ENCODE data around the gene CDH11. TPM values are rescaled to one million over a fixed set of nuclear protein-coding genes. Genes with fewer than 3 reads are reported as not detected.

Gene CDH11
- polyA plus RNA-seq, 1 donor from 2014 or later: 22.9 TPM

- Histone ChIP-seq H3K9ac (ENCODE audit: low read length) (peak overlapping the region; percentile 42), H2AFZ (ENCODE audit: low read depth, low read length) (peak overlapping the region; percentile 7), H3K27ac (ENCODE audit: low read length) (peak overlapping the region; percentile 74), H3K79me2 (replicated peaks; ENCODE audit: insufficient read depth, low read length) (no peaks in the 10 kb centered on the region), H3F3A (ENCODE audit: insufficient read depth, low read length, poor library complexity, severe bottlenecking) (no peaks in the 10 kb centered on the region), H3K4me3 (ENCODE audit: low read length) (peak overlapping the region; percentile 54), H3K36me3 (ENCODE audit: insufficient read depth, low read length) (no peaks in the 10 kb centered on the region), H4K20me1 (ENCODE audit: insufficient read depth) (no peaks in the 10 kb centered on the region), H3K9me3 (ENCODE audit: low read length) (no peaks in the 10 kb centered on the region), H3K4me2 (ENCODE audit: low read length) (peak overlapping the region; percentile 53), H3K27me3 (ENCODE audit: insufficient read depth, low read depth, low read length) (no peaks in the 10 kb centered on the region), H3K9me2 (ENCODE audit: insufficient read depth, low read length) (no peaks in the 10 kb centered on the region)
- TF ChIP-seq CTCF (IDR thresholded peaks at IDR 0.05; ENCODE audit: poor library complexity, severe bottlenecking) (no peak), MXI1 (conservative IDR thresholded peaks at IDR 0.05; ENCODE audit: poor library complexity, severe bottlenecking) (no peak), POLR2AphosphoS5 (IDR thresholded peaks at IDR 0.05) (no peak), TAF1 (IDR thresholded peaks at IDR 0.05; ENCODE audit: low read depth) (no peak), SMC3 (conservative IDR thresholded peaks at IDR 0.05; ENCODE audit: poor library complexity) (no peak), EP300 (conservative IDR thresholded peaks at IDR 0.05; ENCODE audit: poor library complexity, severe bottlenecking) (no peak), EZH2 (IDR thresholded peaks at IDR 0.05; ENCODE audit: borderline replicate concordance, insufficient read depth, low read length, poor library complexity, severe bottlenecking) (no peak), RAD21 (conservative IDR thresholded peaks at IDR 0.05) (no peak)
- TF ChIP-seq, protein P1, sequence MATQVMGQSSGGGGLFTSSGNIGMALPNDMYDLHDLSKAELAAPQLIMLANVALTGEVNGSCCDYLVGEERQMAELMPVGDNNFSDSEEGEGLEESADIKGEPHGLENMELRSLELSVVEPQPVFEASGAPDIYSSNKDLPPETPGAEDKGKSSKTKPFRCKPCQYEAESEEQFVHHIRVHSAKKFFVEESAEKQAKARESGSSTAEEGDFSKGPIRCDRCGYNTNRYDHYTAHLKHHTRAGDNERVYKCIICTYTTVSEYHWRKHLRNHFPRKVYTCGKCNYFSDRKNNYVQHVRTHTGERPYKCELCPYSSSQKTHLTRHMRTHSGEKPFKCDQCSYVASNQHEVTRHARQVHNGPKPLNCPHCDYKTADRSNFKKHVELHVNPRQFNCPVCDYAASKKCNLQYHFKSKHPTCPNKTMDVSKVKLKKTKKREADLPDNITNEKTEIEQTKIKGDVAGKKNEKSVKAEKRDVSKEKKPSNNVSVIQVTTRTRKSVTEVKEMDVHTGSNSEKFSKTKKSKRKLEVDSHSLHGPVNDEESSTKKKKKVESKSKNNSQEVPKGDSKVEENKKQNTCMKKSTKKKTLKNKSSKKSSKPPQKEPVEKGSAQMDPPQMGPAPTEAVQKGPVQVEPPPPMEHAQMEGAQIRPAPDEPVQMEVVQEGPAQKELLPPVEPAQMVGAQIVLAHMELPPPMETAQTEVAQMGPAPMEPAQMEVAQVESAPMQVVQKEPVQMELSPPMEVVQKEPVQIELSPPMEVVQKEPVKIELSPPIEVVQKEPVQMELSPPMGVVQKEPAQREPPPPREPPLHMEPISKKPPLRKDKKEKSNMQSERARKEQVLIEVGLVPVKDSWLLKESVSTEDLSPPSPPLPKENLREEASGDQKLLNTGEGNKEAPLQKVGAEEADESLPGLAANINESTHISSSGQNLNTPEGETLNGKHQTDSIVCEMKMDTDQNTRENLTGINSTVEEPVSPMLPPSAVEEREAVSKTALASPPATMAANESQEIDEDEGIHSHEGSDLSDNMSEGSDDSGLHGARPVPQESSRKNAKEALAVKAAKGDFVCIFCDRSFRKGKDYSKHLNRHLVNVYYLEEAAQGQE (IDR thresholded peaks at IDR 0.05; ENCODE audit: borderline replicate concordance): no peak
These were observed 111.7 kb downstream of the CDH11 start for GRCh38 chr16:65010125-65010524.

DNA sequence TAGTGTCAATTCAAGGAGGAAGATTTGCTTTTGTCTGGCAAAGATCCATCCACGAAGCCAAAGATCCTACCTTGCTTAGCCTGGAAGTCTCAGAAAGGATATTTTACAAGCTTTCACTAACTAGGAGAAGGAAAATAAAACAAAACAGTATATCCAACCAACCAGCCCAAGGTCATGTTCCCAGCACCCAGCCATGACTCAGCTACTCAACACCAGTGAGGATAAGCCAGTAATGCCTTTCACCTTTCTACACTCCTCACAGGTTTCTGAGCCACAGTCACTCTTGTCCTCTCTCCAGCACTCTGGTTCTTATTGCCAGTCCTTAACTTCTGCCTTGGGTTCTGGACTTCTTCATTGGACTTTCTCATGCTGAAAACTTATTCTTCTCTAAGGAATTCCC lies 116.2 kb downstream of the CDH11 start:
- Histone ChIP-seq H2AFZ (ENCODE audit: low read depth, low read length) (no peak overlapping the region), H3K9me2 (ENCODE audit: insufficient read depth, low read length) (no peaks in the 10 kb centered on the region), H3K27me3 (ENCODE audit: insufficient read depth, low read depth, low read length) (no peaks in the 10 kb centered on the region), H3K9me3 (ENCODE audit: low read length) (no peaks in the 10 kb centered on the region), H3K4me3 (ENCODE audit: low read length) (no peak overlapping the region), H3K4me2 (ENCODE audit: low read length) (no peak overlapping the region), H3K79me2 (replicated peaks; ENCODE audit: insufficient read depth, low read length) (no peaks in the 10 kb centered on the region), H3K9ac (ENCODE audit: low read length) (no peak overlapping the region), H4K20me1 (ENCODE audit: insufficient read depth) (no peaks in the 10 kb centered on the region), H3K27ac (ENCODE audit: low read length) (no peak overlapping the region), H3K36me3 (ENCODE audit: insufficient read depth, low read length) (peaks cover 4% of the 10 kb centered on the region), H3F3A (ENCODE audit: insufficient read depth, low read length, poor library complexity, severe bottlenecking) (no peaks in the 10 kb centered on the region)
- TF ChIP-seq TAF1 (IDR thresholded peaks at IDR 0.05; ENCODE audit: low read depth): no peak
- no peak for TF ChIP-seq RAD21 (conservative IDR thresholded peaks at IDR 0.05)
- no peak for TF ChIP-seq EP300 (conservative IDR thresholded peaks at IDR 0.05; ENCODE audit: poor library complexity, severe bottlenecking)
- no peak for TF ChIP-seq POLR2AphosphoS5 (IDR thresholded peaks at IDR 0.05)
- TF ChIP-seq, protein P1 (IDR thresholded peaks at IDR 0.05; ENCODE audit: borderline replicate concordance): no peak
- TF ChIP-seq CTCF (IDR thresholded peaks at IDR 0.05; ENCODE audit: poor library complexity, severe bottlenecking): no peak
